HG03196 (cell line): ENCODE data around the gene ATP2B2.

ENCODE experiments used
- ATAC-seq: cut with Tn5 transposase; IDR thresholded peaks from one replicate; pipeline ENCODE4 v1.9.1; 2021; ENCODE audit not compliant: unreplicated experiment

The ATP2B2 gene

DNA sequence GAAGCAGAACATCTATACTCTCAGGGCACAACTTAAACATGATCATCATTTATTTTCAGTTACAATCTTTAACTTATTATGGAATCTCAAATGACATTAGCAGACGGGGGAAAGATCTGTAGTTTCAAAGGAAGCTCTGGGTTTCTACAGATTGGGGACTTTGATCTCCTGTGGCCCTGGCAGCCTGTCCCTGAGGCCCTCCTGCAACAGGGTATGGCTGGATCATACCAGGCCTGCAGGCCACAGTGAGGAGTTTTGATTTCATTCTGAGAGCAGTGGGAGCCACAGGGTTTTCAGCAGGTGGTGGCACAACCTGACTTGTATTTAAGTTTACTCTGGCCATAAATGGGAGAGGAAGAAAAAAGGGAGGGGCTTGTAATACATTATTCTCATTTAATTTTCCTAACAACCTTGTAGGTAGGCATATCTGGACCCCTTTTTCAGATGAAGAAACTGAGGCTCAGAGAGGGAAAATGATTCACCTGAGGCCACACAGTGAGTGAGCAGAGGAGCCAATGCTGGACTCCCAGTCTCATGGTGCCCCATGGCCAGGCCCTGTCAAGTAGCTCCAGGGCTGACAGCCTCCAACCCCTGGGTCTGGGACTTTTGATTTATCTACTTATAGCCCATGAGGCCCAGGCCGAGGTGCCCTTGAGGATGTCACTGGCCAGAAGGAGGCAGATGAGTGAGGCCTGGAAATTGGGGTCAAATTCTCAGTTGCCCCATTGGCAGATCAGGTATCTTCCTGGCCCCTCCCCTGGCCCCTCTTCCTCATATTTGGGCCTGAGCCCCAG, 71.0 kb downstream of the ATP2B2 start:
- ATAC-seq, result no peak

DNA sequence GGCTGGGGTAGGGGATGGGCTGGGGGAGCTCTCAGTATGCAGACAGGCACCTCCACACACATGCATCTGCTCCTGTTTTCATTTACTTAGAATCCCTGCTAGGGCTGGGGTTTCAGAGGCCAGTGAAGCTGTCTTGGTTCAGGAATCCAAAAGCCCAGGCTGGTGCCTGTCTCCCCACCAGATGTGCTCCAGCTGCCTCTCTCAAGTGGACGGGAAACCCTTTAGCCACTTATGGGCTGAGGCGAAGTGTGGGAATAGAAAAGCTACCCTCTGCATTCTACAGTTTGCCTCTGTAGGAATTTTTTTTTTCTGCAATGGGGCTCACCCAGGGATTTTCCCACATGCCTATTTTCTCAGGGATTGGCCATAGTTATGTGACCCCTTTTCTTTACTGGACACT, 72.5 kb downstream of the ATP2B2 start:
- ATAC-seq, result no peak

DNA sequence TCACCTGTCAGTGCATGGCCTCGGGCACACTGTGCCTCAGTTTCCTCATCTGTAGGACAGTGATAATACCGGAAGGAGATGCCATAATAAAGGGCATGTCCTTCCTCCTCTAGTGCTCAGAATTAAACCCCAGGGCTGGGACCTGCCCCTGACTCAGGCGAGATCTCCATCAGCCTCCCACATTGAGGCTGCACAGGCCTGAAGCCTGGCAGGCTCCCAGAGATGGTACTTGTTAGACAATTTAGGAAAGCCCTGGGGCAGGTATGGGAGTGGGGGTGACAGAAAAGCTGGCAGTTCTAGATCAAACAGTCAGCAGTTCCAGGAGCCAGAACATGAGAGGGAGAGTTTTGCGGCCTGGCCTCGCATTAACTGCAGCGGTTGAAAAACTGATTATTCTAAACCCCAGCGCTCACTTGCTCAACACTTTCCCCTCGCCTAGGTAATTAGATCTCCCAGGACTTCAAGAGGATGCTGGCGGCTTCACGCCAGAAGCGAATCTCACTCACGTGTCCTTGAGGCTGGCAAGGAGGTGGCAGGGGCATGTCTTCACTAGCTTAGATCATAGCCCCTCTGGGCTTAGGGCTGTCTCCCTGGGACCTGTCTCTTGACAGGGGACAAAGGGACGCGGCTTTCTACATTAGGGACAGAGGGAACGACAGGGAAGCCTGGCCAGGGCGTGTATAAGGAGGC, 73.1 kb downstream of the ATP2B2 start:
- no peak for ATAC-seq

DNA sequence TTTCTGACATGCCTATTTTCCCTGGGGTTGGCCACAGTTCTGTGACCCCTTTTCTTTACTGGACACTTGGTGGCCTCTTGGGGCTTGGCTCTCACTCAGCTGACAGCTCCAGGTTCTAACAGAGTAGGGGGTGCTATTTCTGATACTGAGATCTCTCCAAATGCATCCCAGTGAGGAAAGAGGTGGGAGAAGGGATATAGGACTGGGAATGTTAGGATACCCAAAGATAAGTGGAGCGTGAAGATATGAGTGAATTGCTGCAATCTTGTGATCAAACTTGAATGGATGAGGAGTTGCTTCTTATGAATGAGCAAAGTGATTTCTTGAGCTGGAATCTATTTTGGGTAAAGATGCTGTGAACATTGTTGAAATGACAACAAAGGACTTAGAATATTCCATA, 74.6 kb downstream of the ATP2B2 start:
- ATAC-seq, result no peak

DNA sequence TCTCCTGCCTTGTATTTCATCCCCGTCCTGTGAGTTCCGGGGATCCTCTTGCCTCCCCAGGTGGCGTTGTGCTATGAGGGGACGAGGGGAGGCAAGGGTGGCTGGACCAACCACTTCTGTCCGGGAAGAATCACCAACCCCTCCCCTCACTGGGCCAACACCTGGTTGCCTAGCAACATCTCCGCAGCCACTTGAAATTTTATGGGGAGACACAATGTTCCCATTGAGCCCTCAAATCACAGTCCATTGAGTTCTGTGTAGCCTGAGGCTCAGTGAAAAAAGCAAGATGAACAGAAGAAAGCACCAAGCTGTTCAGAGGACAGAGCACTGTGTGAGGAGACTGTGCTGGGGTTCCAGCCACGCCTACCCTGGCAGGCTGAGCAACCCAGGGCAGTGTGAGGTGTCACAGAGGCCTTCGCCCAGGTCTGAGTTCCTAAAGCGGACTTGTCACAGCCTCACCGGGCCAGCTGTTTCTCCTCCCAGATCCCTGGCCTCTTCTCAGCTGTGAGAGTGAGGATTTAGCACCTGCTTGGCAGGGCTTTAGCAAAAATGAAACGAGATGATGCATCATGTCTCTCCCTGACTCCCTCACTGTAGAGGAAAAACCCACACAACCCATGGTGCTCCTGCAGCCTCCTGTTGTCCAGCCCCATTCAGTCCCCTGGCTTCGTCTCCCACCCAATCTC, 76.8 kb downstream of the ATP2B2 start:
- no peak for ATAC-seq

DNA sequence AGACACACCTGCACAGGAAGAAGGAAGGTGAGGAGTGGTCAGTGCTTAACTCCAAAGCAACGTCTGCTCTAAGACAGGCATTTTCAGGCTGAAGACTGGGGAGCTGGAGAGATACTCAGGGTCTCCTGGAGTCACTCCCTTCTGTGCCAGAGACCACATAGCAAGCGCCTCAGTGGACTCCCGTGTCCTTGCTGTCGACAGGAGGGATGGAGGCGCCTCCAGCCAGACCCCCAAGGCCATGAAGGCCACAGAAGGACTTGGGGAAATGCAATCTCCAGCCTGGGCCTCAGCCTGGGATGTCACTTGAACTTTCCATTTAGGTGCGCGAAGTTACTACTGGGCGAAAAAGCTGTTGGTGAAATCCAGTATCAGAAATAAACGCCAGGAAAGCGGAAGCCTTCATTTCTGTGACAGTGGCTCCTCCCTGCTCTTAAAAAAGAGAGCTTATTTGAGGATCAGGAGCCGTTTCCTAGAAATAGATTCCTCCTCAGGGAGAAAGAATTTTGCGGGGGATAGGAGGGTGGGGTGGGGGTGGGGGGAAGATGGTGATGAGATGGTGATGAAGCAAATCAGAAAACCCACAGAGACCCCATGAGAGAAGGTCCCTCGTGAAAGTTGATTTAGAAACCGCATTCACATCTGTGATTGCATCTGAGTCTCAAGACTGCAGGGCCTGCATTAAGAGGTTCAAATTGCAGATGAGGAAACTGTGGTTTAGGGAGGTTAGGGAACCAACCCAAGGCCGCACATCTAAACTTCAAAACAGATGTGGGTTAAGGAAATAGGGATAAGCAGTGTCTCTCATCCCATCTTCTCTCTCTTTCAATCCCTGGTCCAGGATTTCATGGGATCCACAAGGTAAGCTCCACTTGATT, 78.8 kb downstream of the ATP2B2 start:
- ATAC-seq, result no peak

DNA sequence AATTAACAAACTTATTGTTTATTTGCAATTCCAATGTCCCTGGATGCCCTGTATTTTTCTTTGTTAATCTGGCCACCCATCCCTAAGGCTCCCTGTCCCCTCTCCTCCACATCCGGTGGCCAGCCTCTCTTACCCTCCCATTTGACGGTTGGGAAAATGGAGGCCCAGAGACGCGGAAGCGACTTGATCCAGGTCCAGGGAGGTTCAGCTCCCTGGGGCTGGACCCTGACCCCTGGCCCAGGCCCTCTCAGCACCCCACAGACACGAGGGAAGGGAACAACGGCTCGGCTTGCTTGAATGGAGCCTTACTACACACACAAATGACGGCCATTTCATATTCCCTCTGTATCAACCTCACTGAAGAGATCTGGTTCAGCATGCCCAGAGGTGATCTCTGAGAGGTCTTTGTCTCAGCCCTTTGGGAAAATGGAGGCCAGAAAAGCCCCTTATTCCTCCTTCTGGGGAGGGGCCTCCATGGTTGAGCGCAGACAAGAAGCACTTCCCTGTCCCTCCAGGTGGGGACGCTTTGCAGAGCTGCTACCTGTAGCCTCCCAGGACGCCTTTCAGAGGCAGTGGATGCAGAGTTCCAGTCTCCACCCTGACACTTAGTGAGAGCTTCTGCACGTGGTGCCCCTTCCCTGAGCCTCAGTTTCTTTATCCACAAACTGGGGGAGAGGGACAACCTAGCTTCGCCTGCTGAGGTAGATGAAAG, 82.1 kb downstream of the ATP2B2 start:
- no peak for ATAC-seq

DNA sequence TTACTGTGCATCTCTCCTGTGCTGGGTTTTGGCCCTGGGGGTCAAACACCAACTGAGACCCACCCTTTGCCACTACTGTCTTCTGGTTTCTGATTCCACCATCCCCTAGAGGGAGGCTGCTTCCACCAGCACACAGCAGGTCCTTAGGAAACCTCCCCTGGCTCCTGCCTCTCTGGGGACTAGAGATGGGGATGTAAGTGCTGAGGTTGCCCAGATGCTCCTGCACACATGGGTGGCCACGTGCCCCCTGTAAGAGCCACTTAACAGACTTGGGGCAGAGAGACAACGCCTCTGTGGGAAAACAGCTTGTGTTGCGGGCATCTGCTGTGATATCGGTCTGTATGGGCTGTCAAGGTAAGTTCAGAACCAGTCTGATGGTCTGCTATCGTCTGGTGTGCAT, 83.4 kb downstream of the ATP2B2 start:
- ATAC-seq, result no peak

DNA sequence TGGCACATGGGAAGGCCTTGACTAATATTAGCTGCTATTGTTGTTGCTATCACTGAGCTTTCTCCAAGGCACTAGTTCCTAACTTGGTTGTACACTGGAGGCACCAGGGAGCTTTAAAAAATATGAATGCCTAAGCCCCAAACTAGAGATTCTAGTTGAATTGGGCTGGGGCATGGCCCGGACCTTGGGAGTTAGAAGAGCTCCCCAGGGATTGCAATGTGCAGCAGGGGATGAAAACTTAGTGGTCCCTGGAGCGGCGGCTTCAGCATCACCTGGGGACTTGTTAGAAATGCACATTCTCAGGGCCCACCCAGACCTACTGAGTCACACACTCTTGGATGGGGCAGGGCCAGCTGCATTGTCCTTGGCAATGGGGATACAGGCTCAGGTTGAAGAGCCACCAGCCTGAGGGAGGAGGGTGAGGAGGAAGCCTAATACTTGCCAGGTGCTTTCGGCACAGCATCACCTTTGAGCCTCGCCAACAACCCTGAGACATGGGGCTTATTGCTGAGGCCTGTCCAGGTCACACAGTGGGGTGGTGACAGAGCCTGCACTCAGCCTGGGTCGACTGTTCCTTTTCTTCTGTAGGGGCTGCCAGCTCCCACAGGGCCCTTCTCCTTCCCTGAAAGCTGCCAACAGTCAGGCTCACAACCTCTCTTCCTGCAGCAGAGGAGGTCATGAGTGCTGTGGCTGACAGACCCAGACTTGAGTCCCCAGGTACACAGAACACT, 84.5 kb downstream of the ATP2B2 start:
- ATAC-seq, result no peak

DNA sequence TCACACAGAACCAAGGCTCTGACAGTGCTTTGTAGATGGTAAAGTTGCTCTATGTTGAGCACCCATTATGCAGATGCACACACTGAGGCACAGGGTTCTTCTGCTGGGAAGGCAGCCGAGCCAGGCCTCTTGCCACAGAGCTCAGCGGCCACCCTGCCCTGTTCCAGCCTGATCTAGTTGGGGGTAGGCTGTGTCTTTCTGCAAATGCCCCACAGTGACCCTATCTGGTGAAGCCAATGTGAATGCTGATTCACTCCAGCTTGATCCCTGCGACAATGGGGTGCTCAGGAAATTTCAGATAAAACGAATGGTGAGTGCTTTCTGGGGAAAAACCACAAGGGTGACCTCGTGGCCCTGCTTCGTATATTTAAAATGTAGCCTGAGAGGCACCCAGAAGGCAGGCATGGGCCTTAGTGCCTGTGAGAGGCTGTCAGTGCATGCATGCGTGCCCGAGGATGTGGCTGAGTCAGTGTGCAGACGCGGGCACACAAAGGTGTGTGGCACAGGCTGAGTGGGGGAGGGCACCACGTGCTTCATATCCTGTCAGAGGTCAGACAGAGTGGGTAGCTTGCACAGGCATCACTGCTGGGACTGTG, 85.7 kb downstream of the ATP2B2 start:
- no peak for ATAC-seq

DNA sequence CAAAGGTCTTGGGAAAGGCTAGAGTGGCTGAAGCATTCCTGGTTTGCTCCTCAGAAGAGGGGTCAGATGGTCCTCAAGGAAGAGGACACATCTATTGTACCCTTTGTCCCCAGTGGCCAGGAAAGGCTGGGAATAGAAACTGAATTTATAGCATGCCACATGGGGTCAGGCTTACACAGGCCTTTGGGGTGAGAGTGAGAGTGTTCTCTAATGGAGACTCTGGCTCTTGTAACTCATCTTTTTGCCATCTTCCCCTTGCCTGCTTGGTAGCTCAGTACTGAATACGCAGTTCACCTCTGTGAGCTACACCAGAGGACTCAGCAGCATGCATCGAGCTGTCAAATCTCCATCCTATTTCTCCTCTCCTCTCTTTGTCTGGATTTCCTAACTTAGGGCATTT, 87.5 kb downstream of the ATP2B2 start:
- ATAC-seq, result no peak

DNA sequence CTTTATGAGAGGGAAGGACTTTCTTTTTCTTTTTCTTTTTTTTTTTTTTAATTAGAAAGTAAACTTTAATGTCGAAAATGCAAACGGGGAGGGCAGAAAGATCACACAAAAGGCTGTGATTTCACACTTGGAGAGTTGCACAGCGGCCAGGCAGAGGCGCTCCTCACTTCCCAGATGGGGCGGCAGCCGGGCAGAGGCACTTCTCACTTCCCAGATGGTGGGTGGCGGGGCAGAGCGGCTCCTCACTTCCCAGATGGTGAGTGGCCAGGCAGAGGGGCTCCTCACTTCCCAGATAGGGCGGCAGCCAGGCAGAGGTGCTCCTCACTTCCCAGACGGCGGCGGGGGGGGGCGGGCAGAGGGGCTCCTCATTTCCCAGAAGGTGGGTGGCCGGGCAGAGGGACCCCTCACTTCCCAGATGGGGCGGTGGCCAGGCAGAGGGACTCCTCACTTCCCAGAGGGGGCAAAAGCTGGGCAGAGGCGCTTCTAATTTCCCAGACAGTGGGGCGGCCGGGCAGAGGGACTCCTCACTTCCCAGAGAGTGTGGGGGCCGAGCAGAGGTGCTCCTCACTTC, 88.6 kb downstream of the ATP2B2 start:
- ATAC-seq, result no peak

DNA sequence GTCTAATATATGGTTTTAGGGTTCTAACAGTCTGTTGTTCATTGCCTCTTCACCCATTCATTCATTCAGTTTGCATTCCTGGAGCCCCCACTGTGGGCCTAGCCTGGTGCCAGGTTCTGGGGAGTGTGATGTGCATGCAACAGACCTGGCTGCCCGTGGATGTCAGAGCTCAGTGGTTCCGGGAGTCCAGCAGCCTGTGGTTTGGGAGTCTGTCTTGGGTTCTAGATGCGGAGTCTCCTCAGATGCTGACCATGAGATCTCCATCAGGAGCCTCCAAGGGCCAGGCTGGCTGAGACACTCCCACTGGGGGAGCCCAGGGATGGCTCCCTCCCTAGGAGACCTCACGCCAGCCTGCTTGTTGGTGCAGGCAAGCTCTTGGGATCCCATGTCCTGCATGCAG, 92.3 kb downstream of the ATP2B2 start:
- ATAC-seq, result no peak

DNA sequence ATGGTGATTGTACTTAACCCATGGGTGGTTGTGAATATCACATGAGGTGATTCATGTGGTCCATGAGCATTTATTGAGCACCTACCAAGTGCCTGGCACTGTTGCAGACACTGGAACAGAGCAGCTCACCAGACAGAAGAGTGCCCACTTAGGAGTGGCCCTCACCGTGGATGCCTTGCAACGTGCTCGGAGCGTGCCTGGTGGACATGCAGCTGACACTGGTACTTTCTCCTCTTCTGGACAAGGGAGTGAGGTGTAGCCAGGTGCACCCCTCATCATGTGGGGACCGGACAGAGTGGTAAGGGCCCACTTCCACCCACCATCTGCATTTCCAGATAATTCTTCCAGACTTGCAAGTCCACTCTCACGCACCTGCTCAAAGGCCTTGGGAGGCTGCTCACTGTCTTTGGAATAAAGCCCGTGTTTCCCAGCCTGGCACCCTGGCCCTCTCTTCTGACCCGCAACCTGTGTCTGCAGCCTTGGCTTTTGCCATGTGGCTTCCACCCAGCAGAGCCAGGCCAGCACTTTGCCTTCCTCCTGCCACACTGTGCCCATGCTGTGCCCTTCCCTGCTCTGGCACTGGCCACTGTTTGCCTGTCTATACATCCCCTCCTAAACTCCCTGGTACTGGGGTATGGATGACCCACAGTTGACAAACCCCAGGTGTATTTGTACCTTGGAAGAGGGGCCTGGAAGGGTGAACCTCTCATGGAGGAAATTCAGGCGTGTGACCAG, 93.6 kb downstream of the ATP2B2 start:
- ATAC-seq, result no peak

DNA sequence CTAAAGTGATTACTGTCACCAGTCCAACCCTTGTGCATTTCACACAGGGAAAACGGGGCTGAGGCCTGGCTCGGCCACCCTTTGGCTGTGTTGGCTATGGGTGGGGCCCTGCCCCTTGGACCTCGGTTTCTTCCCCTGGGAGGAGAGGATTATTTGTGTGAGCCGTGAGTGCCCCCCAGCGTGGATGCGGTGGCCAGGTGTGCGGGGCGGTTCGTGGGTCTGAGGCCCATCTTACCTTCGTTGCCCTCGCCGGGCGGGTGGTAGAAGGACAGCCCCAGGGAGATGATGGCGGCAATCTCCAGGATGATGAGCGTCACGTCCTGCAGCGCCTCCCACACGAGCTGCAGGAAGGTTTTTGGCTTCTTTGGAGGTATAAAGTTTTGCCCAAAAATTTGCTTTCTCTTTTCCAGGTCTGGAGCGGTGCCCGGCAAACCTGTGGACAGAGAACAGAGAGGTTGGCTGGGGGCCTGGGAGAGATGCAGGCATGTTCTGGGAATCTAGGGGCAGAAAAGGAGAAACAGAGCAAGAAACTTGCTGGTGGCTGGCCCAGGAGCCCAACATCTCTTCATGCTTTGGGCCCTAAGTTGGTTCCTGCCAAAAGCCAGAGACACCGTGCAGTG, 94.9 kb downstream of the ATP2B2 start:
- ATAC-seq, result no peak

DNA sequence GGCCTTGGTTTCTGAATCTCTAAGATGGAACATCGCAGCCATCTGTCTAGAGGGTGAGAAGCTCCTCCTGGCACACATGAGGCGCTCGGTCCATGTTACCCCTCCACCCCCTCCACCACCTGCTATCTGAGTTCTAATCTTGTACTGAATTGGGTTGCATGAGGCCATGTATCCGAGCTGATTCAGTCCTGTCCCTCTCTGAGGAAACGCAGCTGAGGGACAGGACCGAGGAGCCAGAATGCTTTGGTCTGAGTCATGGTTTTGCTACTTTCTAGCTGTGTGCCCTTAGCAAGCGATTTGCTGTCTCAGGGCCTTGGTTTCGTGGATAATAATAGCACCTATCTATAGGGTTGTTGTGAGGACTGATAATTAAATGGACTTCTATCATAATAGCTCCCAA, 96.7 kb downstream of the ATP2B2 start:
- no peak for ATAC-seq

DNA sequence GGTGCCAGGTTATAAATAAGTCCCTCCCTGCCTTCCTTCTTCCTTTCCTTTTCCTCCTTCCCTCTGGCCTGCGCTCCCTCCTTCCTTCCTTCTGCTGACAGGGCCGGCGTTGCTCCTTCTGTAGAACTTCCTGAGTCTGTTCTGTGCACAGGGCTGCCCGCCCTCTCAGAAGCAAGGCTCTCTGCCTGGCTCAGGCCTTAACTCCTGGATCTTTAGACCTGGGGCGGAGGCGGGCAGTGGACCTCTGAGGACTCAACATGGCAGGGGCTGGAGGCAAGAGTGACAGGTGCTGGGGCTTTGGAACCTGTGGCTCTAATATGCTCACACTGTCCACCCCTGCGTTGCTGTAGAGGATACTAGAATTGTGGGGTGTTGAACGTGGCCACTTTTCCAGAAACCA, 98.0 kb downstream of the ATP2B2 start:
- no peak for ATAC-seq

DNA sequence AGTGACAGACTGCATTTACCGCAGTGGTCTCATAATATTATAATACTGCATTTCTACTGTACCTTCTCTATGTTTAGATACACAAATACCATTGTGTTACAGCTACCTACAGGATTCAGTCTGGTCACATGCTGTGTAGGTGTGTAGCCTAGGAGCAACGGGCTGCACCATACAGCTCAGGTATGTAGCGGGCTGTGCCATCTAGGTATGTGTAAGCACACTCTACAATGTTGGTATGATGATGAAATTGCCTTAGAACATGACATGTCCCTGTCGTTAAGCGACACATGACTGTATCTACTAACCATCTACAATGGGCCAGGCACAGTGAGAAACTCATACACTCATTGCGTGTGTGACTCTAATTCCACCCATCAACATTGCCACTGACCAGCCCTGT, 99.0 kb downstream of the ATP2B2 start:
- no peak for ATAC-seq
